HCT116 (cell line): ENCODE measurements around the gene UBTD2. TPM values are rescaled to one million over a fixed set of nuclear protein-coding genes. Genes with fewer than 3 reads are reported as not detected.

Experiments used
- ATAC-seq: fragments of 200-7000 bp; cut with Tn5 transposase; 2 replicates; pipeline ENCODE4 v1.9.1; 2020; ENCODE audit warnings: mild to moderate bottlenecking, moderate library complexity
- BruUV-seq: library from RNA; stranded (reverse); fragments of 400-500 nt; replicated peaks from 2 replicates; lab custom pipeline; 2021; lab: Mats Ljungman, UMichigan
- CTCF ChIA-PET: fragments of 300-600 bp; sonication (Branson Sonifier 250); formaldehyde crosslinking; loops from one replicate; lab custom pipeline; 2021; ENCODE audit warnings: antibody characterized with exemption; lab: Charles Lee
- POLR2A ChIA-PET: fragments of 300-600, 350-600 bp; sonication (Branson Sonifier 250); formaldehyde crosslinking; loops from one replicate; lab custom pipeline; 2021; ENCODE audit warnings: antibody characterized with exemption; lab: Charles Lee
- RAD21 ChIA-PET, 2 experiments: fragments of 300-600 bp; sonication (Branson Sonifier 250); formaldehyde crosslinking; loops; one replicate each; lab custom pipeline; 2023; ENCODE audit warnings: low total read pairs in 2 of 2; ENCODE audit not compliant: uncharacterized antibody in 2 of 2, unreplicated experiment in 2 of 2, low non-redundant PET in 1 of 2; lab: Charles Lee
- DNase-seq: peaks from one replicate; pipeline ENCODE4 v3.0.0-alpha.2; 2010; ENCODE audit warnings: low read depth, low spot score
- H2AFZ ChIP-seq: fragments of 200-600 bp; shearing (Covaris generic), sonication (generic); 2 replicates; pipeline ENCODE4 v1.6.1; 2017; ENCODE audit warnings: low read depth, mixed run types, mixed read lengths, antibody characterized with exemption, low read length; ENCODE audit not compliant: poor library complexity, severe bottlenecking
- H3K27ac ChIP-seq: 2 replicates; pipeline ENCODE4 v1.5.1; 2012; ENCODE audit warnings: low read depth, low read length
- H3K27me3 ChIP-seq: fragments of 200-600 bp; sonication (generic); 2 replicates; pipeline ENCODE4 v1.6.1; 2016; ENCODE audit warnings: mixed run types, low read length, mixed read lengths; ENCODE audit not compliant: insufficient read depth
- H3K36me3 ChIP-seq, 2 experiments: fragments of 200-500 bp in 1 of 2; fragments of 200-600 bp in 1 of 2; sonication (Bioruptor generic) in 1 of 2; sonication (generic) in 1 of 2; 2 replicates each; pipeline versions ENCODE4 v1.5.1 to v1.6.1; 2014 to 2016; ENCODE audit warnings: low read length in 2 of 2, inconsistent platforms in 1 of 2, mixed read lengths in 1 of 2, mixed run types in 1 of 2; ENCODE audit not compliant: insufficient read depth in 2 of 2, control insufficient read depth in 1 of 2
- H3K4me1 ChIP-seq, 2 experiments: fragments of 200-600 bp in 1 of 2; sonication (generic) in 1 of 2; 2 replicates each; pipeline versions ENCODE4 v1.5.1 to v1.6.1; 2012 to 2017; ENCODE audit warnings: low read length in 2 of 2, inconsistent platforms in 1 of 2, mild to moderate bottlenecking in 1 of 2, mixed read lengths in 1 of 2, mixed run types in 1 of 2, moderate library complexity in 1 of 2; ENCODE audit not compliant: insufficient read depth in 2 of 2, control insufficient read depth in 1 of 2
- H3K4me2 ChIP-seq: fragments of 200-600 bp; sonication (generic); 2 replicates; pipeline ENCODE4 v1.6.1; 2017; ENCODE audit warnings: mixed run types, low read length, mixed read lengths
- H3K4me3 ChIP-seq, 2 experiments: fragments of 200-600 bp in 1 of 2; sonication (generic) in 1 of 2; replicated peaks in 1 of 2; 2 replicates each; pipeline ENCODE4 v1.5.1; 2011 to 2016; ENCODE audit warnings: low read length in 2 of 2, control low read depth in 1 of 2, low read depth in 1 of 2, mild to moderate bottlenecking in 1 of 2, mixed read lengths in 1 of 2, mixed run types in 1 of 2
- H3K79me2 ChIP-seq: fragments of 200-600 bp; sonication (generic); 2 replicates; pipeline ENCODE4 v1.6.1; 2017; ENCODE audit warnings: mild to moderate bottlenecking, mixed run types, low read length, moderate library complexity, mixed read lengths; ENCODE audit not compliant: insufficient read depth
- H3K9ac ChIP-seq: fragments of 200-600 bp; sonication (generic); 2 replicates; pipeline ENCODE4 v1.6.1; 2016; ENCODE audit warnings: low read length, mixed read lengths
- H3K9me2 ChIP-seq: fragments of 200-600 bp; sonication (generic), shearing (Covaris generic); 2 replicates; pipeline ENCODE4 v1.6.1; 2017; ENCODE audit warnings: mixed run types, mild to moderate bottlenecking, moderate library complexity; ENCODE audit not compliant: insufficient read depth
- H3K9me3 ChIP-seq, 2 experiments: fragments of 200-500 bp in 1 of 2; fragments of 200-600 bp in 1 of 2; sonication (Bioruptor generic) in 1 of 2; sonication (generic) in 1 of 2; 2 replicates each; pipeline ENCODE4 v1.6.1; 2014 to 2017; ENCODE audit warnings: low read length in 2 of 2, mixed read lengths in 2 of 2, inconsistent platforms in 1 of 2, low read depth in 1 of 2, mild to moderate bottlenecking in 1 of 2, mixed run types in 1 of 2, moderate library complexity in 1 of 2; ENCODE audit not compliant: control insufficient read depth in 1 of 2, insufficient read depth in 1 of 2
- H4K20me1 ChIP-seq: fragments of 200-600 bp; sonication (generic), shearing (Covaris generic); 2 replicates; pipeline ENCODE4 v1.6.1; 2017; ENCODE audit warnings: mixed run types, mild to moderate bottlenecking, moderate library complexity; ENCODE audit not compliant: insufficient read depth
- CBX3 ChIP-seq: IDR thresholded peaks from 2 replicates; pipeline ENCODE4 v1.6.1; 2012; ENCODE audit warnings: low read depth
- CEBPB ChIP-seq: IDR thresholded peaks from 2 replicates; pipeline ENCODE4 v1.6.1; 2012; ENCODE audit warnings: low read depth
- EGR1 ChIP-seq: IDR thresholded peaks from 2 replicates; pipeline ENCODE4 v1.6.1; 2012; ENCODE audit warnings: low read depth
- EZH2phosphoT487 ChIP-seq: fragments of 200-600 bp; IDR thresholded peaks from 2 replicates; pipeline ENCODE4 v1.6.1; 2018; ENCODE audit warnings: antibody characterized with exemption, borderline replicate concordance
- FOSL1 ChIP-seq: IDR thresholded peaks from 2 replicates; pipeline ENCODE4 v1.6.1; 2012; ENCODE audit warnings: low read depth
- JUND ChIP-seq: IDR thresholded peaks from 2 replicates; pipeline ENCODE4 v1.6.1; 2012
- SIN3A ChIP-seq: IDR thresholded peaks from 2 replicates; pipeline ENCODE4 v1.6.1; 2012; ENCODE audit warnings: low read depth
- SP1 ChIP-seq: IDR thresholded peaks from 2 replicates; pipeline ENCODE4 v1.6.1; 2012; ENCODE audit warnings: low read depth
- ZFX ChIP-seq: fragments of 450-650 bp; IDR thresholded peaks from 2 replicates; pipeline ENCODE4 v1.6.1; 2017
- ZNF274 ChIP-seq: fragments of 200-500 bp; sonication (Bioruptor generic); IDR thresholded peaks from 2 replicates; pipeline ENCODE4 v1.6.1; 2014; ENCODE audit warnings: mild to moderate bottlenecking, low read depth, low read length, inconsistent platforms
- intact Hi-C: fragments of 100-400 bp; cut with micrococcal nuclease; formaldehyde crosslinking; loops from 2 replicates; pipeline ENCODE4 v1.10.0; 2022
- total RNA-seq: library from RNA; stranded (reverse); gene quantifications from one replicate; pipeline ENCODE4 v1.2.1, GENCODE V29; 2021; ENCODE audit not compliant: unreplicated experiment
- TF ChIP-seq, protein P1 (sequence below), 3 experiments: fragments of 200-600 bp in 1 of 3; sonication (generic) in 1 of 3; IDR thresholded peaks in 2 of 3; conservative IDR thresholded peaks in 1 of 3; 2 replicates each; pipeline ENCODE4 v1.5.1; 2012 to 2017; ENCODE audit warnings: low read depth in 2 of 3, low read length in 2 of 3, antibody characterized with exemption in 1 of 3, borderline replicate concordance in 1 of 3, control low read depth in 1 of 3, mild to moderate bottlenecking in 1 of 3, mixed read lengths in 1 of 3, mixed run types in 1 of 3, moderate library complexity in 1 of 3; ENCODE audit not compliant: insufficient read depth in 1 of 3

Gene UBTD2
- total RNA-seq, 1 experiment from 2014 or later = 15.9 TPM

DNA sequence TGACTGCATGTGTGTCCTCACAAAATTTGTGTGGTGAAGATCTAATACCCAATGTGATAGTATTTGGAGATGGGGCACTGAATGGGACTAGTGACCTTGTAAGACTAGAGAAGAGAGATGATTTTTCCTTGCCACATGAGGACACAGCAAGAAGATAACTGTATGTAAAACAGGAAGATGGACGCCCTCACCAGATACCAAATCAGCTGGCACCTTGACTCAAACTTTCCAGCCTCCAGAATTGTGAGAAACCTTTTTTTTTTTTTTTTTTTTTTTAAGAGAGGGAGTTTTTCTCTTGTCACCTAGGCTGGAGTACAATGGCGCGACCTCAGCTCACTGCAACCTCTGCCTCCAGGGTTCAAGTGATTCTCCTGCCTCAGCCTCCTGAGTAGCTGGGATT, 40.3 kb downstream of the UBTD2 start:
- Histone ChIP-seq H3K36me3 (no peaks in the 10 kb centered on the region), H3K9me2 (no peaks in the 10 kb centered on the region), H3K27ac (no peak overlapping the region), H4K20me1 (peaks cover 4% of the 10 kb centered on the region; the same call in 1 of the 2 replicates), H3K4me3 (no peak overlapping the region), H3K9ac (no peak overlapping the region), H3K79me2 (peaks cover 7% of the 10 kb centered on the region), H3K4me2 (no peak overlapping the region), H3K27me3 (no peaks in the 10 kb centered on the region), H3K9me3 (no peaks in the 10 kb centered on the region), H2AFZ (no peak overlapping the region), H3K4me1 (no peaks in the 10 kb centered on the region)
- ATAC-seq (no peak), DNase-seq (no peak)
- ChIA-PET CTCF (no interaction called here), RAD21 (no interaction called here), POLR2A (no interaction called here)
- TF ChIP-seq EZH2phosphoT487 (no peak), CEBPB (no peak), SIN3A (no peak)
- BruUV-seq = no TSS peak
- intact Hi-C loops = no loop called here

DNA sequence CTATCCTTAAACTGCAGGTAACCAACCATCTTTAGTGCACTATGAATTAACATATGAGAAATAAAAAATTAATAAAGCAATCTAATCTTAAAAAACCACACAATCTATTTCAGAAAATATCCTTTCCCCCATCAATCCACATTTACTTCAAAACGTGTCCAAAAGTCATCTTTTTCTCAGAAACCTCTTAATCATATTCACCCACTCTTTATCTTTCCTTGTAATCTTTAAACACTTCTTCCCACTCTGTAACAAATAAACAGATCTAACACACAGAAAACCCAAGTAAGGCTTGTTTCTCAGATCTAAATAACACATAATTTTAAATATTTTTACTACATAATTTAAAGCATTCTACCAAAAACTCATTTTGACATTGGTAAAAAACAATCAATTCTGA, 45.2 kb downstream of the UBTD2 start:
- no peaks in the 10 kb centered on the region for H4K20me1 ChIP-seq
- ChIA-PET CTCF (no interaction called here), RAD21 (no interaction called here), POLR2A (no interaction called here)
- no peak overlapping the region for H3K9ac ChIP-seq
- peaks cover 0 to 4% of the 10 kb centered on the region in 2 experiments; a peak in 1 of 4 replicates for H3K4me1 ChIP-seq
- no peak overlapping the region for H3K4me3 ChIP-seq
- no TSS peak for BruUV-seq
- no peak for ATAC-seq
- no peak overlapping the region for H3K27ac ChIP-seq
- no peak overlapping the region for H3K4me2 ChIP-seq
- H3K9me3 ChIP-seq = no peaks in the 10 kb centered on the region
- H3K9me2 ChIP-seq = no peaks in the 10 kb centered on the region
- DNase-seq = no peak
- peaks cover 0 to 3% of the 10 kb centered on the region in 2 experiments; a peak in 1 of 4 replicates for H3K36me3 ChIP-seq
- H3K27me3 ChIP-seq = no peaks in the 10 kb centered on the region
- H3K79me2 ChIP-seq = peaks cover 3% of the 10 kb centered on the region; the same call in 1 of the 2 replicates
- intact Hi-C loops = no loop called here
- TF ChIP-seq ZFX = no peak
- no peak for TF ChIP-seq SIN3A
- no peak for TF ChIP-seq SP1
- TF ChIP-seq, protein P1, sequence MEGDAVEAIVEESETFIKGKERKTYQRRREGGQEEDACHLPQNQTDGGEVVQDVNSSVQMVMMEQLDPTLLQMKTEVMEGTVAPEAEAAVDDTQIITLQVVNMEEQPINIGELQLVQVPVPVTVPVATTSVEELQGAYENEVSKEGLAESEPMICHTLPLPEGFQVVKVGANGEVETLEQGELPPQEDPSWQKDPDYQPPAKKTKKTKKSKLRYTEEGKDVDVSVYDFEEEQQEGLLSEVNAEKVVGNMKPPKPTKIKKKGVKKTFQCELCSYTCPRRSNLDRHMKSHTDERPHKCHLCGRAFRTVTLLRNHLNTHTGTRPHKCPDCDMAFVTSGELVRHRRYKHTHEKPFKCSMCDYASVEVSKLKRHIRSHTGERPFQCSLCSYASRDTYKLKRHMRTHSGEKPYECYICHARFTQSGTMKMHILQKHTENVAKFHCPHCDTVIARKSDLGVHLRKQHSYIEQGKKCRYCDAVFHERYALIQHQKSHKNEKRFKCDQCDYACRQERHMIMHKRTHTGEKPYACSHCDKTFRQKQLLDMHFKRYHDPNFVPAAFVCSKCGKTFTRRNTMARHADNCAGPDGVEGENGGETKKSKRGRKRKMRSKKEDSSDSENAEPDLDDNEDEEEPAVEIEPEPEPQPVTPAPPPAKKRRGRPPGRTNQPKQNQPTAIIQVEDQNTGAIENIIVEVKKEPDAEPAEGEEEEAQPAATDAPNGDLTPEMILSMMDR (IDR thresholded peaks at IDR 0.05 in 2 of 3, conservative IDR thresholded peaks at IDR 0.05 in 1 of 3; ENCODE audit: borderline replicate concordance in 1 of 3, insufficient read depth in 1 of 3, low read depth in 2 of 3, low read length in 2 of 3) = no peak
- TF ChIP-seq JUND = no peak
- TF ChIP-seq CBX3 = no peak
- no peak for TF ChIP-seq EGR1
- no peak for TF ChIP-seq ZNF274
- no peak for TF ChIP-seq FOSL1
- H2AFZ ChIP-seq = no peak overlapping the region
